Measurements from ENCODE around the gene RAP2A. TPM values are rescaled to one million over a fixed set of nuclear protein-coding genes. Genes with fewer than 3 reads are reported as not detected.

RAP2A gene
- total RNA-seq, 1 experiment from 2014 or later: 32.1 TPM

DNA sequence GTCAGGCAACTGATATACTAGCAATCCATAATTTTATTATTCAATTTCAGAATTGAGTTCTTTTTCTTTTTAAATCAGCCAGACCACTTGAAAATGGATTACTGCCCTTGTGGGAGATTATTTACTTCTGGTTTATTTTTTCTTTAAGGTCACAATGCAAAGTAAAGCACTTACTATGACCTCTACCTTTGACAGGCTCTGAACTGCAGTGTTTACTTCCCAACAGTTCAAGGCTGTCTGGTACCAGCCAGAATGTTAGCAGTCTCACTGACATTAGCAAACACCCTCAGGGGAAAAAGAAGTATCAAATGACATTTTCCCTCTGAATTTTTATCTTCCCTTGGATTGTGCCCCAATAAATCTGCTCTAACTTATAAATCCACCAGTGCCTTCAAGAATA, 57.5 kb downstream of the RAP2A start:
- H3K18ac ChIP-seq (ENCODE audit: insufficient read length, low read depth, low read length): no peak overlapping the region
- no peak overlapping the region for H2BK5ac ChIP-seq (ENCODE audit: insufficient read length, low read length)
- no peak overlapping the region for H2AFZ ChIP-seq (ENCODE audit: low read length)
- no peak overlapping the region for H3K4ac ChIP-seq (ENCODE audit: low read depth, low read length)
- H3K23ac ChIP-seq (ENCODE audit: insufficient read length, low read depth, low read length): no peak overlapping the region
- Mint-ChIP-seq H3K4me3 (no peak overlapping the region), H3K36me3 (ENCODE audit: insufficient read depth in 1 of 3, low read depth in 3 of 3) (peaks cover 4 to 20% (median 4%) of the 10 kb centered on the region in 3 experiments; a peak in 5 of 7 replicates), H3K9me3 (peaks cover 7 to 16% of the 10 kb centered on the region in 2 experiments), H3K27ac (no peak overlapping the region), H3K27me3 (ENCODE audit: low read depth) (0 out of 2 replicates have a peak, but pooled peaks cover 1% of the 10 kb centered on the region), H3K4me1 (peaks cover 0 to under 1% of the 10 kb centered on the region in 2 experiments; a peak in 2 of 4 replicates)
- H4K20me1 ChIP-seq (ENCODE audit: control insufficient read depth, insufficient read depth, insufficient read length): no peaks in the 10 kb centered on the region
- H3K23me2 ChIP-seq (ENCODE audit: insufficient read length, low read depth, low read length, poor library complexity, severe bottlenecking): no peaks in the 10 kb centered on the region
- H2BK15ac ChIP-seq (ENCODE audit: low read depth, low read length): no peak overlapping the region
- no peak overlapping the region for H3K14ac ChIP-seq (ENCODE audit: insufficient read depth, low read length)
- TF ChIP-seq, protein P1, sequence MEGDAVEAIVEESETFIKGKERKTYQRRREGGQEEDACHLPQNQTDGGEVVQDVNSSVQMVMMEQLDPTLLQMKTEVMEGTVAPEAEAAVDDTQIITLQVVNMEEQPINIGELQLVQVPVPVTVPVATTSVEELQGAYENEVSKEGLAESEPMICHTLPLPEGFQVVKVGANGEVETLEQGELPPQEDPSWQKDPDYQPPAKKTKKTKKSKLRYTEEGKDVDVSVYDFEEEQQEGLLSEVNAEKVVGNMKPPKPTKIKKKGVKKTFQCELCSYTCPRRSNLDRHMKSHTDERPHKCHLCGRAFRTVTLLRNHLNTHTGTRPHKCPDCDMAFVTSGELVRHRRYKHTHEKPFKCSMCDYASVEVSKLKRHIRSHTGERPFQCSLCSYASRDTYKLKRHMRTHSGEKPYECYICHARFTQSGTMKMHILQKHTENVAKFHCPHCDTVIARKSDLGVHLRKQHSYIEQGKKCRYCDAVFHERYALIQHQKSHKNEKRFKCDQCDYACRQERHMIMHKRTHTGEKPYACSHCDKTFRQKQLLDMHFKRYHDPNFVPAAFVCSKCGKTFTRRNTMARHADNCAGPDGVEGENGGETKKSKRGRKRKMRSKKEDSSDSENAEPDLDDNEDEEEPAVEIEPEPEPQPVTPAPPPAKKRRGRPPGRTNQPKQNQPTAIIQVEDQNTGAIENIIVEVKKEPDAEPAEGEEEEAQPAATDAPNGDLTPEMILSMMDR (conservative IDR thresholded peaks at IDR 0.05): no peak
- H2BK20ac ChIP-seq (ENCODE audit: low read depth, low read length, poor library complexity, severe bottlenecking): no peak overlapping the region
- no peak overlapping the region for H4K91ac ChIP-seq (ENCODE audit: insufficient read length, low read depth, low read length)
- no peak overlapping the region for H3K56ac ChIP-seq (ENCODE audit: insufficient read length, low read depth, low read length)
- no peaks in the 10 kb centered on the region for H3K79me1 ChIP-seq (ENCODE audit: insufficient read depth, low read depth, low read length, poor library complexity, severe bottlenecking)
- no peak overlapping the region for H2BK120ac ChIP-seq (ENCODE audit: low read depth, low read length, poor library complexity, severe bottlenecking)
- H4K5ac ChIP-seq (ENCODE audit: insufficient read length, low read depth, low read length): no peak overlapping the region
- no peaks in the 10 kb centered on the region for H3K79me2 ChIP-seq (ENCODE audit: insufficient read depth, low read length)
- no peak overlapping the region for H3K9ac ChIP-seq (ENCODE audit: extremely low read depth, insufficient read length, low read length)
- H3K4me1 ChIP-seq (ENCODE audit: insufficient read depth, low read length): no peaks in the 10 kb centered on the region
- H4K8ac ChIP-seq (replicated peaks; ENCODE audit: insufficient read length, low read depth, low read length): no peak overlapping the region
- no peak overlapping the region for H3T11ph ChIP-seq (ENCODE audit: low read length)
- H3K27ac ChIP-seq (ENCODE audit: insufficient read length, low read depth, low read length): no peak overlapping the region
- H3K27me3 ChIP-seq (ENCODE audit: insufficient read depth, low read length): no peaks in the 10 kb centered on the region
- no peak for DNase-seq
- no peaks in the 10 kb centered on the region for H3K9me3 ChIP-seq (ENCODE audit: control insufficient read depth, low read depth, low read length)
- H3K4me2 ChIP-seq (ENCODE audit: insufficient read depth, insufficient read length, low read length): no peak overlapping the region
- no peak overlapping the region for H2AK5ac ChIP-seq (ENCODE audit: insufficient read length, low read length)
- H2BK12ac ChIP-seq (ENCODE audit: insufficient read length, low read depth, low read length): no peak overlapping the region
